ENCODE results near the gene ABCA5.
"Not testable (repeated sequence)": the region's sequence is repeated elsewhere in the genome, so short reads cannot be mapped to it uniquely, and the experiment has no call there.

The ABCA5 gene

GRCh38 chr17:69207151-69207550, 119.8 kb downstream of the ABCA5 start:
- TF ChIP-seq ESRRG (CRISPR knock-in tag; IDR thresholded peaks at IDR 0.05) (no peak), TSHZ2 (CRISPR knock-in tag; IDR thresholded peaks at IDR 0.05) (no peak), CSRNP3 (CRISPR knock-in tag; IDR thresholded peaks at IDR 0.05) (no peak), PPARA (CRISPR knock-in tag; IDR thresholded peaks at IDR 0.05; ENCODE audit: borderline replicate concordance) (no peak), RARB (CRISPR knock-in tag; IDR thresholded peaks at IDR 0.05) (no peak), ZNF8 (CRISPR knock-in tag; IDR thresholded peaks at IDR 0.05) (no peak), BACH2 (CRISPR knock-in tag; IDR thresholded peaks at IDR 0.05; ENCODE audit: borderline replicate concordance) (no peak), CREB5 (CRISPR knock-in tag; IDR thresholded peaks at IDR 0.05; ENCODE audit: low read depth) (no peak), TCF4 (CRISPR knock-in tag; IDR thresholded peaks at IDR 0.05; ENCODE audit: borderline replicate concordance) (no peak), ZC3H10 (CRISPR knock-in tag; IDR thresholded peaks at IDR 0.05) (no peak), PATZ1 (CRISPR knock-in tag; IDR thresholded peaks at IDR 0.05; ENCODE audit: borderline replicate concordance) (no peak), POU6F1 (CRISPR knock-in tag; IDR thresholded peaks at IDR 0.05; ENCODE audit: borderline replicate concordance, low read depth) (no peak), ZNF565 (CRISPR knock-in tag; conservative IDR thresholded peaks at IDR 0.05; ENCODE audit: low read depth) (no peak), ZFP30 (CRISPR knock-in tag; IDR thresholded peaks at IDR 0.05) (no peak), ISL1 (CRISPR knock-in tag; IDR thresholded peaks at IDR 0.05) (no peak), GLIS3 (CRISPR knock-in tag; IDR thresholded peaks at IDR 0.05) (no peak)
- ATAC-seq, result no peak

- ATAC-seq, result no peak
- TF ChIP-seq GLIS3 (CRISPR knock-in tag; IDR thresholded peaks at IDR 0.05) (no peak), ZNF565 (CRISPR knock-in tag; conservative IDR thresholded peaks at IDR 0.05; ENCODE audit: low read depth) (no peak), BACH2 (CRISPR knock-in tag; IDR thresholded peaks at IDR 0.05; ENCODE audit: borderline replicate concordance) (no peak), ZNF70 (CRISPR knock-in tag; IDR thresholded peaks at IDR 0.05) (no peak), CREB5 (CRISPR knock-in tag; IDR thresholded peaks at IDR 0.05; ENCODE audit: low read depth) (no peak), ISL1 (CRISPR knock-in tag; IDR thresholded peaks at IDR 0.05) (no peak), ZFP30 (CRISPR knock-in tag; IDR thresholded peaks at IDR 0.05) (no peak), CSRNP3 (CRISPR knock-in tag; IDR thresholded peaks at IDR 0.05) (no peak), SNAI2 (CRISPR knock-in tag; IDR thresholded peaks at IDR 0.05) (no peak), PPARA (CRISPR knock-in tag; IDR thresholded peaks at IDR 0.05; ENCODE audit: borderline replicate concordance) (no peak), TCF4 (CRISPR knock-in tag; IDR thresholded peaks at IDR 0.05; ENCODE audit: borderline replicate concordance) (no peak), CSDC2 (CRISPR knock-in tag; IDR thresholded peaks at IDR 0.05) (no peak), TSHZ2 (CRISPR knock-in tag; IDR thresholded peaks at IDR 0.05) (no peak), ZFP3 (CRISPR knock-in tag; IDR thresholded peaks at IDR 0.05) (no peak), ESRRG (CRISPR knock-in tag; IDR thresholded peaks at IDR 0.05) (no peak), ZNF8 (CRISPR knock-in tag; IDR thresholded peaks at IDR 0.05) (no peak)
These were observed 128.7 kb downstream of the ABCA5 start for GRCh38 chr17:69198238-69198637.

GRCh38 chr17:69196105-69196653, 130.8 kb downstream of the ABCA5 start:
- ATAC-seq, result not testable (repeated sequence)
